Measurements from ENCODE around the gene SMURF2. TPM values are rescaled to one million over a fixed set of nuclear protein-coding genes. Genes with fewer than 3 reads are reported as not detected.
"Not testable (repeated sequence)": the region's sequence is repeated elsewhere in the genome, so short reads cannot be mapped to it uniquely, and the experiment has no call there.

The SMURF2 gene
- total RNA-seq, 1 experiment from 2014 or later: 35.3 TPM

DNA sequence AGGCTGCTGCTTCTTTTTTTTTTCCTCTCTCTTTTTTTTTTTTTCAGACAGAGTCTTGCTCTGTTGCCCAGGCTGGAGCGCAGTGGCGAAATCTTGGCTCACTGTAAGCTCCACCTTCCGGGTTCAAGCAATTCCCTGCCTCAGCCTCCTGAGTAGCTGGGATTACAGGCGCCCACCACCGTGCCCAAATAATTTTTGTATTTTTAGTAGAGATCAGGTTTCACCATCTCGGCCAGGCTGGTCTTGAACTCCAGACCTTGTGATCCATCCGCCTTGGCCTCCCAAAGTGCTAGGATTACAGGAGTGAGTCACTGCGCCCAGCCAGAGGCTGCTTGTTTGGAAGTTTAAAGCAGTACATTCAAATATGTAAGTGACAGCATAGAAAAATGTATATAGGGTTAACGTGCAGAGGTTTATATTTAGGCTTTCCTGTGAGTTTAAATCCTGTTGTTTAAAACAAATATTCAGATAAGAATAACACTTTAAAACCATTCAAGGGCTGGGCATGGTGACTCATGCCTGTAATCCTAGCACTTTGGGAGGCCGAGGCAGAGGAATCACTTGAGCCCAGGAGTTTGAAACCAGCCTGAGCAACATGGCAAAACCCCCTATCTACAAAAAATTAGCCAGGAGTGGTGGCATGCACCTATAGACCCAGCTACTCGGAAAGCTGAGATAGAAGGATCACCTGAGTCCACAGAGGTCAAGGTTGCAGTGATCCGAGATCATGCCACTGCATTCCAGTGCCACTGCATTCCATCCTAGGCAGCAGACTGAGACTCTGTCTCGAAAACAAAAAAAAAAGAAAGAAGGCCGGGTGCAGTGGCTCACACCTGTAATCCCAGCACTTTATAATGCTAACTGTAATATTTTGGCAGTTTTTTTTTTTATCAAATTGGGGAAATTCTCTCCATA, 6.0 kb upstream of the SMURF2 start:
- H3K27ac ChIP-seq (ENCODE audit: insufficient read length, low read depth, low read length); H3K23me2 ChIP-seq (ENCODE audit: insufficient read length, low read depth, low read length, poor library complexity, severe bottlenecking); H3K27ac Mint-ChIP-seq; H3K4me2 ChIP-seq (ENCODE audit: insufficient read depth, insufficient read length, low read length); H3K9me3 ChIP-seq (ENCODE audit: control insufficient read depth, low read depth, low read length); H2BK12ac ChIP-seq (ENCODE audit: insufficient read length, low read depth, low read length); H3K18ac ChIP-seq (ENCODE audit: insufficient read length, low read depth, low read length); H3T11ph ChIP-seq (ENCODE audit: low read length); H3K27me3 Mint-ChIP-seq (ENCODE audit: low read depth); H3K14ac ChIP-seq (ENCODE audit: insufficient read depth, low read length); H3K27me3 ChIP-seq (ENCODE audit: insufficient read depth, low read length); H2BK5ac ChIP-seq (ENCODE audit: insufficient read length, low read length); H2AK5ac ChIP-seq (ENCODE audit: insufficient read length, low read length); H3K23ac ChIP-seq (ENCODE audit: insufficient read length, low read depth, low read length); H3K36me3 Mint-ChIP-seq (ENCODE audit: insufficient read depth in 1 of 3, low read depth in 3 of 3); H3K4ac ChIP-seq (ENCODE audit: low read depth, low read length); H2BK120ac ChIP-seq (ENCODE audit: low read depth, low read length, poor library complexity, severe bottlenecking); DNase-seq; H4K5ac ChIP-seq (ENCODE audit: insufficient read length, low read depth, low read length); H4K20me1 ChIP-seq (ENCODE audit: control insufficient read depth, insufficient read depth, insufficient read length); H2AFZ ChIP-seq (ENCODE audit: low read length); H4K91ac ChIP-seq (ENCODE audit: insufficient read length, low read depth, low read length); H3K4me3 Mint-ChIP-seq; H3K56ac ChIP-seq (ENCODE audit: insufficient read length, low read depth, low read length); H3K79me2 ChIP-seq (ENCODE audit: insufficient read depth, low read length); H4K8ac ChIP-seq (replicated peaks; ENCODE audit: insufficient read length, low read depth, low read length); H3K4me1 ChIP-seq (ENCODE audit: insufficient read depth, low read length); H3K9me3 Mint-ChIP-seq; H2BK15ac ChIP-seq (ENCODE audit: low read depth, low read length); H3K9ac ChIP-seq (ENCODE audit: extremely low read depth, insufficient read length, low read length); H3K79me1 ChIP-seq (ENCODE audit: insufficient read depth, low read depth, low read length, poor library complexity, severe bottlenecking); H2BK20ac ChIP-seq (ENCODE audit: low read depth, low read length, poor library complexity, severe bottlenecking); H3K4me1 Mint-ChIP-seq: not testable (repeated sequence)
- WGBS (ENCODE audit: extremely low coverage, insufficient read length, low lambda C conversion rate): no CpG with 5 or more reads among the region's 14 CpGs

DNA sequence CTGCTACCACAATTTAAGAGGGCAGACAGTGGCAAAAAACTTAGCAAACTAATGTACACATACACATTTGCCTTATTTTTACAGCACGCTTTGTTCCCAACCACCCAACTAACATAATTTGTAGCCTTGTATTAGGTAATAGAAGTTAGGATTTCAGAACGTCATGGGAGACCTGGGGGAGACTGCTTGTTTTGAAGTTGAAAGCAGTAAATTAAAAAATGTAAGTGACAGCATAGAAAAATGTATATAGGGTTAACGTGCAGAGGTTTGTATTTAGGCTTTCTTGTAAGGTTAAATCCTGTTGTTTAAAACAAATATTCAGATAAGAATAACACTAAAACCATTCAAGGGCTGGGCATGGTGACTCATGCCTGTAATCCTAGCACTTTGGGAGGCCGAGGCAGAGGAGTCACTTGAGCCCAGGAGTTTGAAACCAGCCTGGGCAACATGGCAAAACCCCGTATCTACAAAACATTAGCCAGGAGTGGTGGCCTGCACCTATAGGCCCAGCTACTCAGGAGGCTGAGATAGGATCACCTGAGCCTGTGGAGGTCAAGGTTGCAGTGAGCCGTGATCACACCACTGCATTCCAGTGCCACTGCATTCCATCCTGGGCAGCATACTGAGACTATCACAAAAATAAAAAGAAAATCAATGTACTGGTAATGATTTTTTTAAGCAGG, 2.3 kb upstream of the SMURF2 start:
- H2AK5ac ChIP-seq (ENCODE audit: insufficient read length, low read length); H2AFZ ChIP-seq (ENCODE audit: low read length); H3K4me1 ChIP-seq (ENCODE audit: insufficient read depth, low read length); H3K4ac ChIP-seq (ENCODE audit: low read depth, low read length); H3K27me3 Mint-ChIP-seq (ENCODE audit: low read depth); H3K4me3 Mint-ChIP-seq; H3K14ac ChIP-seq (ENCODE audit: insufficient read depth, low read length); H2BK20ac ChIP-seq (ENCODE audit: low read depth, low read length, poor library complexity, severe bottlenecking); H3K79me1 ChIP-seq (ENCODE audit: insufficient read depth, low read depth, low read length, poor library complexity, severe bottlenecking); H3K23me2 ChIP-seq (ENCODE audit: insufficient read length, low read depth, low read length, poor library complexity, severe bottlenecking); H3K18ac ChIP-seq (ENCODE audit: insufficient read length, low read depth, low read length); H3K79me2 ChIP-seq (ENCODE audit: insufficient read depth, low read length); H4K20me1 ChIP-seq (ENCODE audit: control insufficient read depth, insufficient read depth, insufficient read length); H3K23ac ChIP-seq (ENCODE audit: insufficient read length, low read depth, low read length); H3K4me2 ChIP-seq (ENCODE audit: insufficient read depth, insufficient read length, low read length); H3K36me3 Mint-ChIP-seq (ENCODE audit: insufficient read depth in 1 of 3, low read depth in 3 of 3); H3K27me3 ChIP-seq (ENCODE audit: insufficient read depth, low read length); H3K27ac ChIP-seq (ENCODE audit: insufficient read length, low read depth, low read length); H4K8ac ChIP-seq (replicated peaks; ENCODE audit: insufficient read length, low read depth, low read length); H2BK12ac ChIP-seq (ENCODE audit: insufficient read length, low read depth, low read length); H3K9me3 ChIP-seq (ENCODE audit: control insufficient read depth, low read depth, low read length); H3K27ac Mint-ChIP-seq; H4K91ac ChIP-seq (ENCODE audit: insufficient read length, low read depth, low read length); H3K9ac ChIP-seq (ENCODE audit: extremely low read depth, insufficient read length, low read length); H2BK15ac ChIP-seq (ENCODE audit: low read depth, low read length); H4K5ac ChIP-seq (ENCODE audit: insufficient read length, low read depth, low read length); H3K56ac ChIP-seq (ENCODE audit: insufficient read length, low read depth, low read length); H3T11ph ChIP-seq (ENCODE audit: low read length); DNase-seq; H3K9me3 Mint-ChIP-seq; H2BK120ac ChIP-seq (ENCODE audit: low read depth, low read length, poor library complexity, severe bottlenecking); H2BK5ac ChIP-seq (ENCODE audit: insufficient read length, low read length): not testable (repeated sequence)
- WGBS (ENCODE audit: extremely low coverage, insufficient read length, low lambda C conversion rate): no CpG with 5 or more reads among the region's 6 CpGs
- peaks cover 11 to 25% of the 10 kb centered on the region in 2 experiments for H3K4me1 Mint-ChIP-seq
